ENCODE data around the gene EFEMP2. TPM values are rescaled to one million over a fixed set of nuclear protein-coding genes. Genes with fewer than 3 reads are reported as not detected.
A peak's percentile ranks its signal among the peaks of the same experiment; 100 is the strongest.

Gene EFEMP2
- total and polyA plus RNA-seq, 2 experiments from 2014 or later = 7.4 to 9.4 TPM

DNA sequence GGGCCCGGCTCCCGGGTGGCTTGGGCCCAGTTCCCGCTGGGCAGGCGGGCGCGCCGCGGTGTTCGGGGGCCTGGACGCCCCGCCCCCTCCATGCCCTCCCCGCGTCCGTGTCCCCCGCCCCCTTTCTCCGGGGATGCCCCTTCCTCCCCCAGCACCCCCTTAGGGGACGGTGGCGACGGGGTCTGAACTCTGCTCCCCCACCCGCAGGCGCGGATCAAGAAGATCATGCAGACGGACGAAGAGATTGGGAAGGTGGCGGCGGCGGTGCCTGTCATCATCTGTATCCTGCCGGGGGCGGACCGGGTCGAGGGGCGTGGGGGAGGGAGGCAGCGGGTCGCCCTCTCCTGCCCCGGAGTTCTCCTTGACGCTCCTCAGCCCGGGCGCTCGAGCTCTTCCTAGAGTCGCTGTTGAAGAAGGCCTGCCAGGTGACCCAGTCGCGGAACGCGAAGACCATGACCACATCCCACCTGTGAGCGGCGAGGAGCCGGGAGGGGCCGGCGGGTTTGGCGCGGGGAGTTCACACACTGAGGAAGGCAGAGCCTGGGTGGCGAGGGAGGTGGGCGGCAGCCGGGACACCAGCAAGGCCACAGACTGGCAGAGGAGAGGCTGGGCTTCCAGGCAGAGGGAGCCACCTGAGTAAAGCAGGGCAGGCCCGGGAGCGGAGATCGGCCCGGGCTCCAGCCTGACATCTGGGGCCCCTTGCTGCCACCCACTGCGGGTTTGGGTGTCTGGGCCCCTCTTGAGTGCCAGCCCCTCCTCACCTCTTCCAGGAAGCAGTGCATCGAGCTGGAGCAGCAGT is 47.2 kb upstream of the EFEMP2 start (continued):
- TF ChIP-seq, protein P1, sequence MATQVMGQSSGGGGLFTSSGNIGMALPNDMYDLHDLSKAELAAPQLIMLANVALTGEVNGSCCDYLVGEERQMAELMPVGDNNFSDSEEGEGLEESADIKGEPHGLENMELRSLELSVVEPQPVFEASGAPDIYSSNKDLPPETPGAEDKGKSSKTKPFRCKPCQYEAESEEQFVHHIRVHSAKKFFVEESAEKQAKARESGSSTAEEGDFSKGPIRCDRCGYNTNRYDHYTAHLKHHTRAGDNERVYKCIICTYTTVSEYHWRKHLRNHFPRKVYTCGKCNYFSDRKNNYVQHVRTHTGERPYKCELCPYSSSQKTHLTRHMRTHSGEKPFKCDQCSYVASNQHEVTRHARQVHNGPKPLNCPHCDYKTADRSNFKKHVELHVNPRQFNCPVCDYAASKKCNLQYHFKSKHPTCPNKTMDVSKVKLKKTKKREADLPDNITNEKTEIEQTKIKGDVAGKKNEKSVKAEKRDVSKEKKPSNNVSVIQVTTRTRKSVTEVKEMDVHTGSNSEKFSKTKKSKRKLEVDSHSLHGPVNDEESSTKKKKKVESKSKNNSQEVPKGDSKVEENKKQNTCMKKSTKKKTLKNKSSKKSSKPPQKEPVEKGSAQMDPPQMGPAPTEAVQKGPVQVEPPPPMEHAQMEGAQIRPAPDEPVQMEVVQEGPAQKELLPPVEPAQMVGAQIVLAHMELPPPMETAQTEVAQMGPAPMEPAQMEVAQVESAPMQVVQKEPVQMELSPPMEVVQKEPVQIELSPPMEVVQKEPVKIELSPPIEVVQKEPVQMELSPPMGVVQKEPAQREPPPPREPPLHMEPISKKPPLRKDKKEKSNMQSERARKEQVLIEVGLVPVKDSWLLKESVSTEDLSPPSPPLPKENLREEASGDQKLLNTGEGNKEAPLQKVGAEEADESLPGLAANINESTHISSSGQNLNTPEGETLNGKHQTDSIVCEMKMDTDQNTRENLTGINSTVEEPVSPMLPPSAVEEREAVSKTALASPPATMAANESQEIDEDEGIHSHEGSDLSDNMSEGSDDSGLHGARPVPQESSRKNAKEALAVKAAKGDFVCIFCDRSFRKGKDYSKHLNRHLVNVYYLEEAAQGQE (IDR thresholded peaks at IDR 0.05; ENCODE audit: unreplicated experiment) = no peak
- TF ChIP-seq POLR2AphosphoS5 (IDR thresholded peaks at IDR 0.05; ENCODE audit: low read depth) = no peak; the same call in 1 of the 2 replicates
- TF ChIP-seq STAT1 (IDR thresholded peaks at IDR 0.05; ENCODE audit: unreplicated experiment) = no peak
- no peak for TF ChIP-seq EZH2phosphoT487 (IDR thresholded peaks at IDR 0.05; ENCODE audit: unreplicated experiment)
- TF ChIP-seq, protein P2, sequence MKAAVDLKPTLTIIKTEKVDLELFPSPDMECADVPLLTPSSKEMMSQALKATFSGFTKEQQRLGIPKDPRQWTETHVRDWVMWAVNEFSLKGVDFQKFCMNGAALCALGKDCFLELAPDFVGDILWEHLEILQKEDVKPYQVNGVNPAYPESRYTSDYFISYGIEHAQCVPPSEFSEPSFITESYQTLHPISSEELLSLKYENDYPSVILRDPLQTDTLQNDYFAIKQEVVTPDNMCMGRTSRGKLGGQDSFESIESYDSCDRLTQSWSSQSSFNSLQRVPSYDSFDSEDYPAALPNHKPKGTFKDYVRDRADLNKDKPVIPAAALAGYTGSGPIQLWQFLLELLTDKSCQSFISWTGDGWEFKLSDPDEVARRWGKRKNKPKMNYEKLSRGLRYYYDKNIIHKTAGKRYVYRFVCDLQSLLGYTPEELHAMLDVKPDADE (IDR thresholded peaks at IDR 0.05) = no peak

- Histone ChIP-seq H3K4me1 (ENCODE audit: insufficient read depth) (peaks cover 5% of the 10 kb centered on the region; the same call in 1 of the 2 replicates), H4K20me1 (replicated peaks; ENCODE audit: insufficient read depth) (no peaks in the 10 kb centered on the region), H2AFZ (peak within 1 kb of the TSS; percentile 78), H3K27ac (ENCODE audit: low read depth) (no peak within 1 kb of the TSS), H3K9me2 (ENCODE audit: insufficient read depth) (no peaks in the 10 kb centered on the region), H3K4me3 (peak within 1 kb of the TSS; percentile 98), H3K4me2 (peak within 1 kb of the TSS; percentile 95), H3K36me3 (ENCODE audit: insufficient read depth) (no peaks in the 10 kb centered on the region; the same call in 1 of the 2 replicates), H3K79me2 (replicated peaks; ENCODE audit: insufficient read depth) (peaks cover 7% of the 10 kb centered on the region), H3K27me3 (ENCODE audit: insufficient read depth) (no peaks in the 10 kb centered on the region), H3F3A (replicated peaks; ENCODE audit: low read depth) (0 out of 2 replicates have a peak, but pooled peaks cover 6% of the 10 kb centered on the region)
- H3K27ac Mint-ChIP-seq = peak within 1 kb of the TSS; percentile 83
- peak; percentile 99 for DNase-seq (ENCODE audit: low spot score)
- peaks cover 20% of the 10 kb centered on the region for H3K27me3 Mint-ChIP-seq (ENCODE audit: insufficient read depth, low read depth, poor library complexity)
- peaks cover 21% of the 10 kb centered on the region for H3K36me3 Mint-ChIP-seq (ENCODE audit: low read depth)
- peaks cover 6% of the 10 kb centered on the region for H3K4me1 Mint-ChIP-seq
- peak; percentile 90 for ATAC-seq
- TF ChIP-seq, protein P2 (IDR thresholded peaks at IDR 0.05) = peak; percentile 30; the same call in 1 of the 2 replicates
- TF ChIP-seq ZNF114 (CRISPR knock-in tag; IDR thresholded peaks at IDR 0.05) = no peak
- peak; percentile 86 for TF ChIP-seq CREB1 (CRISPR knock-in tag; IDR thresholded peaks at IDR 0.05; ENCODE audit: low read depth)
- no peaks in the 10 kb centered on the region for H3K9me3 Mint-ChIP-seq
- peak within 1 kb of the TSS; percentile 87 for H3K4me3 Mint-ChIP-seq
Observed at GRCh38 chr11:65919141-65919572, 46.6 kb upstream of the EFEMP2 start, which contains the start of gene DRAP1. DRAP1 (plus strand) TSS chr11:65919426; CDS start chr11:65919502, 76 bp downstream.

All from GM23338 (cell line).